Right renal cortex interstitium (tissue), 3 donors: ENCODE measurements around the gene FAM3D. TPM values are rescaled to one million over a fixed set of nuclear protein-coding genes. Genes with fewer than 3 reads are reported as not detected.
"Not testable (repeated sequence)": the region's sequence is repeated elsewhere in the genome, so short reads cannot be mapped to it uniquely, and the experiment has no call there.

Source experiments
- DNase-seq, 3 donors: peaks; one replicate each; pipeline ENCODE4 v3.0.0-alpha.2; 2013; ENCODE audit warnings: low read depth in 3 of 3, low spot score in 2 of 3
- polyA plus RNA-seq, 3 donors: library from polyadenylated mRNA; unstranded; fragments of 120-200 nt; gene quantifications; one replicate each; pipeline ENCODE4 v1.2.1, GENCODE V29; 2013; ENCODE audit not compliant: insufficient read length in 3 of 3

The FAM3D gene
- polyA plus RNA-seq: under 1 TPM in 2 of 3 donors, not detected in 1; 0.35 to 0.91 TPM

GRCh38 chr3:58666683-58667082, at the start of gene FAM3D:
FAM3D (minus strand) TSS chr3:58666774; CDS start chr3:58655563, 11,211 bp downstream.
- DNase-seq: no peak

DNA sequence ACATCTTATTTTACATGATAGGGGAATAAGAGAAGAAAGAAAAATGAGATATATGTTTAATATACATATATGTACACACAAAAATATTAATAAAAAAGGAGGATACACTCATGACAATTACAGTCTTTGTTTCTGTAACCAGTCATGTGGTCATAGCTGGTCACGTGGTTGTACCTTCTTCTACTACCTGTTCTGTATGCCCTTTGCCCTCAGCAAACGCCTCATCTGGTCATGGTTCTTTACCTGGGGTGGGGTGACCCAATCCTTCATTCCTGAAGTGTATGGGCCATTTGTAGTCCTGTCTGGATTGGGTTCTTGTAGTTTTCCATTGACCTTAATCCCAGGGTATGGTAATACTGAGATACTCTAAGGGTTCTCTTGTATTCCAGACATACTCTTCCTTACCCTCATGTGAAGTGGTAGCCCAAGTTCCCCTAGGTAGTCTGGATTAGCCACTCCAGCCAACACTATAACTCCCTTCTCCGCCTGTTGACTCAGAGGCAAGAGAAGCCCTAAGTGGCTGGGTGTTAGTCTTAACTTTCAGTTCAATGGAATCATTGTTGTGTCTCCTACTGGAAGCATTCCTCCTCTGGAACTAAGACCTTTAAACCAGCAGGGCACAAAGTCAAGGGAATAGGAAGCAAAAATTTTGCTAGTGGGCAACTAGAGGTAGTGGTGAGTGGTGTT, 47.3 kb upstream of the FAM3D start:
- no peak for DNase-seq

DNA sequence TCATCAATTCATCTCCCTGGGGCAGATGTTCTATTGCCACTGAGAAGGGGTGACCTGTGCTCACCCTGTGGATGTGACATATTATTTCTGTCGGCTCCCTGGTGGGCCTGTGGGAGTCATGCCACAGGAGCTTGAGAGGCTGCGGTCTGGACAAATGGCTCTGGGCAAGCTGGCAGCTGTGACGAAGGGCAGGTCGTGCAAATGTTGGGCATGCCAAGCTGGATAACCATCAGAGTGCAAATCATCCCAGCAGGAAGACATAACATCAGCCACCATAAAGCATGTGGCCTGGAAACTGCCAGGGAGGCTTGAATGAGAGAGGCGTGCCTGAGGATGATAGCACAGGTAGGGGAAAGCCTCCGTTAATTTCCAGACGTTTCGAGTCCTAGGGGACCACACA, 45.3 kb upstream of the FAM3D start:
- DNase-seq: no peak

DNA sequence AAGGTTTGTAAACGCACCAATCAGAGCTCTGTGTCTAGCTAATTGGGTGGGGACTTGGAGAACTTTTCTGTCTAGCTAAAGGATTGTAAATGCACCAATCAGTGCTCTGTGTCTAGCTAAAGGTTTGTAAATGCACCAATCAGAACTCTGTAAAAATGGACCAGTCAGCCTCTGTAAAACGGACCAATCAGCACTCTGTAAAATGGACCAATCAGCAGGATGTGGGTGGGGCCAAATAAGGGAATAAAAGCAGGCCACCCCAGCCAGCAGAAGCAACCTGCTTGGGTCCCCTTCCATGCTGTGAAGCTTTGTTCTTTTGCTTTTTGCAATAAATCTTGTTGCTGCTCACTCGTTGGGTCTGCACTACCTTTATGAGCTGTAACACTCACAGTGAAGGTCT, 42.4 kb upstream of the FAM3D start:
- DNase-seq: not testable (repeated sequence)

DNA sequence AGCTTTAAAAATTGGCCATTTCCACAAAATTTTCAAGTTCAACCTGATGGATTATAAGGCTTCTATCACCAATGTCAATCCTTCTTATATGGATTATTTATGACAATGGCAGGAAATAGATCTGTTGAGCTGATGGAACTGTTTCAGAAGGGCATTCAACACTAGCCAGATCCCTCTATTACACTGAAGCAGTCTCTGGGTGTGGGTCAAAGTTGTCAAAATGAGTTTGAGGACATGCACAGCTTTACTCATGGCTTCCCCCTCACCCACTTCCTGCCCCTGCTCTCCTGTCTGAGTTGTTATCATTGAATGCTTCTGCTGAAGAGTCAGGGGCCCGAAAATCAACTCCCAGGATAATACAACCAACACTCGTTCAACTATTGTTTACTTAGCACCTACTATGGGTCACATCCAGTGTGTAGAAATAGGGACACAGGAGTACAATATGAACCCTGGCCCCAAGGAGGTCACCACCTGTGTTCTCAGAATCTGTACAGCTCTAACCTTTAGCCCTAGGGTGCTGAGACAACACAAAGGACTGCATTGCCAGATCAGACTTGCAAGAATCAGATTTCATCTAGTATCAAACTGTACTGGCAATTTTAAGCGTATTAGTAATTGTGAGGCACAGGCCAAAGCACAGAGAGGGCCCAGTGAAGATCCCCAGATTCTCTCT, 41.7 kb upstream of the FAM3D start:
- no peak for DNase-seq

GRCh38 chr3:58707390-58707930, 40.9 kb upstream of the FAM3D start:
- no peak for DNase-seq

- no peak for DNase-seq
These were observed 40.0 kb upstream of the FAM3D start for GRCh38 chr3:58706395-58707167.

DNA sequence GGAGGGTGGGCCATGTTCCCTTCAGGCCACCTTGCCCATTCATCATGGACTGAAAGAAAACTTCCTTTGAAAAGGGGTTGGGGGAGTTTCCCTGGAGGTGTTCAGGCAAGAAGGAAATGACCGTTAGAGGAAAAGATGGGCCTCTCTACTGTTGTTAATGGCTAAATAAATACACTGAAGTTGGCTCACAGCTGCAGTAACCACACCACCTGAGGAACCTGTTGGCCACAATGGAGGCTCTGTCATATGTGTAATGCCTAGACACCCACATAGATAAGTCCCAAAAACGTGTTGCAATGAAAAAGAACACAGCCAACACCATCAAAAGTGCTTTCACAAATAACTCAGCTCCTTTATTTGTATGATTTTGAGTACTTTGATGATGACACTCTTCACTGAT, 38.2 kb upstream of the FAM3D start:
- no peak for DNase-seq

DNA sequence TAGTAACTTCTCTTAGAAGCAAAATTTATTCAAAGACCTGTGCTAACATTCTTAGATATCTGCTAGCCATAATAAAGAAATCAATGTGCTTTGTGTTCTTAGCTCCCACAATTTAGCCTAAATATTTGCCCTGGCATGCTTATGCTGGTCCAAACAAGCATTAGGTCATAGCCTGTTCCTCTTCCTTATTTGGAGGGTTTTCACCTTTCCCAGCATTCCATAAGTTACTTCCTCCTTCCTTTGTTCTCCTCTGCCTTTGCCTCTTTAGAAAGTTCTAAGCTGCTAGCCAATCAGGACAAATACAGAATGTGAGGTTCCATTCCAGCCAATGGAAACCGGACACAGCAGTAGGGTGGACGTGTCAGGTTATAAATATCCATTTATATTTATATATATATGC, 37.7 kb upstream of the FAM3D start:
- DNase-seq: not testable (repeated sequence)

DNA sequence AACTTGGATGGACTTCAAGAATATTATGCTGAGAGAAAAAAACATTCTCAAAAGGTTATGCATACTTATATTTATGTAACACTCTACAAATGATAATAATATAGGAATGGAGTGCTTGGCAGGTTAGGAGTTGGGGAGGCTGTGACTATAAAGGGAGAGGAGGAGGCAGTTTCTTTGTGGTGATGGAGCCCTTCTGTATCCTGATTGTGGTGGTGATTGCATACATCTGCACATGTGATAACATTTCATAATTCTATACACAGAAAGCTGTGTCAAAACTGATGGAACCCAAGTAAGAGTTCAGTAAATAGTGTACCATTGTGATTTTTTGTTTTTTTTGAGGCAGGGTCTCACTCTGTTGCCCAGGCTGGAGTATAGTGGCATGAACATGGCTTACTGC, 31.7 kb upstream of the FAM3D start:
- DNase-seq: no peak

GRCh38 chr3:58697561-58697960, 31.0 kb upstream of the FAM3D start:
- DNase-seq: no peak

- DNase-seq: not testable (repeated sequence)
These were observed 30.2 kb upstream of the FAM3D start for GRCh38 chr3:58696813-58697212.

- DNase-seq: no peak
These were observed 29.5 kb upstream of the FAM3D start for GRCh38 chr3:58696093-58696492.

DNA sequence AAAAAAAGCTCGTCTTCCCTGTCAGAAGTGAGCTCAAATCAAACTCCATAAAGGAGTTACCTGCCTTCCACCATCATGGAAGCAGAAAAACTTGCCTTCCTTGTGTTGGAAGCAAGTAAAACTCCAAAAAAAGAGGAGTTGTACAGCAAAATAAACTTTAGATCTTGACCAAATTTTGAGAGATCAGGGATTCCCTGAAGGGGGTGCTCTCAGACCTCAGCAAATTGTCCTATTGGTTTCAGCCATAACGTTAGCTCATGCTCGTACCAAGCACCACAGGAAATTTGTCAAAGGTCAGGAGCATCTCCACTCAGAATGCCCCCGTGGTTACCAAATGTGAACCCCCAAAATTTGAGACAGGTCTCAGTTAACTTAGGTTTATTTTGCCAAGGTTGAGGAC, 28.7 kb upstream of the FAM3D start:
- not testable (repeated sequence) for DNase-seq

DNA sequence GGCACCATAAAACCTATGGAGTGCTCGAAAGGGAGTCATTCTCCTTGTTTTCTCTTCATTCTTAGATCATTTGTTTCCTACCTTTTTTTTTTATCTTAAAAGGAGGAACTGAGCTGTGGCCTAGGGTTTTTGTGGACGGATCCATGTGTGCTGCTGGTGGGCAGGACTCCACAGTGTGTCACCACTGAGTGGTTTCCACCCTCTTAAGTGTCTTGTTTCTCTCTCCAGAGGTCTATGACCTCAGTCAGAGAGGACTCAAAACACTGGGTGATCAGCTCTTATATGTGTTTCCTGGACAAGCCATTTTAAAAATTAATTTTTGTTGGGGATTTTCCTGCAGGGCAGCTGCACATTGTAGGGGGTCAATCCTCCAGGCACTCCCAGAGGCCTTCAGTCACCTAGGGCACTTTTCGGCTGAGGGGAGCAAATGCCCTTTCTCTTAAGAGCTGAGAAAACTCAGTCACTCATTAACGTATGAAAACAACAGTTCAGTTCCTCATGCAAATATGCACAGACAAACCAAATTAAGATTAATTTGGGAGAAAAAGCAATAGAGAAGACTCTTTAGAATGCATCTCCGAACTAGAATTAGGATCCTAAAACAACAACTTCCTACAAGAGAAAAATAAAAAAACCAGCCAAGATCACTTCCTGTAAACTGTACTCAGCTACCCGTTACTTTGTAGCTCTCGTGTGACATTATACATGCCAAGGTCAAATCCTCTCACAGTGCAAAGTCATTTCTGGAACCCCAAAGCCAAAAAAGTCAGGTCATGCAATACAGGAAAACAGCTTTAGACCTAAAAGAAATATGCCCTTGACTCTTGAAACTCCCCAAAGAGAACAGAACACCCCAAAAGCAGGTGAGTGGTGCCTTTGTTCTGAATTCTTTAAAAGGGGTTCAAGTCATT, 27.6 kb upstream of the FAM3D start:
- no peak for DNase-seq

GRCh38 chr3:58692484-58692883, 25.9 kb upstream of the FAM3D start:
- DNase-seq: no peak

DNA sequence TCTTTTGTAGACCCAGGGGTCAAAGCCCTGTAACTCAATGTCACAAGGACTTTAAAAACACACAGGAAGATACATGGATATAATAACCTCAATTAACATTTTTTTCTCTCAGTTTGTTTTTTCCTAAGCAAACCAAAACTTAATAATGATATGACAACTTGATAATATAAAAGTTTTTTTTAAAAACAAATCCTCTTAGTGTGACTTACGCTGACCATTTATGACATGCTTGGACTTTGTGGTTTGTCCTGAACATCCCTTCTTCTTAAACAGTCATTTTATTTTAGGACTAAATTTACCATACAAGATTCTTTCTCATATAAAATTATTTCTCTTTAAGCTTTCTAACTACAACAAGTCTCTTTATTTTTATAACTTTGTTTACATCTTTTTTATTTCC, 25.4 kb upstream of the FAM3D start:
- DNase-seq: no peak

DNA sequence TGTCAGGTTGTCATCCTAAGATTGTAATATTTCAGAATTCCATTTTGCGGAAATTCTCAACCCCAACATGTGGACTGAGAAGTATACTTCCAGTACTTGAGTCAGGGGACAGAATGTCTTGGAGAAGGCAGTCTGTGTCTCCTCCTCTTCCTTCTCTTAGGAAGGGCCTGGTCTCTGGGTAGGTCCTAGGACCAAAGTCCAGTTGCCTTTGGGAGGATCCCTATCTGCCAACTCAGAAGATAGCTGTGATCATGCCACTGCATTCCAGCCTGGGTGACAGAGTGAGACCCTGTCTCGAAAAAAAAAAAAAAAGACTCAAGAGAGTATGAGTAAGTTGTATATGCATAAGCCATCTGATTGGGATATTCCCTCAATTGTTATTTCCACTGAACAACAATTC, 23.9 kb upstream of the FAM3D start:
- no peak for DNase-seq

DNA sequence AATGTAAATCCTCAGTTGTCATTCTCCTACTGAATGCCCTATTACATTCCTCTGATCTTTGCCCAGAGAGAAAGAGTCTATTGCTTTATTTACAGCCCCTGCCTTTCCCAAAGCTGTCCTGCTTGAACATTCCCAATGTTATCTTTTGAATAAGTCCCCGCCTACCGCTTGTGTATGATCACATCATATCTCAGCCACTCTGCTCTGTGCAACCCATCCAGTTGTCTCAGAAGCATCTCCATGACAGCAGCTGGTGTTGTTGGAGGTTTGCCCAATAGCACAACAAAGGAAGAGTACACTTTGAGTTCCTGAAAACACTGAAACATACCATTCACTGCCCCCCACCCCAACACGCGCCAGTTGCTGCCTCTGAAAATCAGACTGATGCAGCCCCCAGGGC, 22.0 kb upstream of the FAM3D start:
- no peak for DNase-seq

GRCh38 chr3:58686847-58687246, 20.3 kb upstream of the FAM3D start:
- no peak for DNase-seq
